PC-3 (cell line): Measurements from ENCODE around the gene EPS8L3. TPM values are rescaled to one million over a fixed set of nuclear protein-coding genes. Genes with fewer than 3 reads are reported as not detected.

Experiments used
- ATAC-seq: fragments of 200-7000 bp; cut with Tn5 transposase; 2 replicates; pipeline ENCODE4 v1.9.1; 2020; ENCODE audit warnings: mild to moderate bottlenecking, moderate library complexity
- BruUV-seq: library from RNA; stranded (reverse); fragments of 400-500 nt; replicated peaks from 2 replicates; lab custom pipeline; 2021; lab: Mats Ljungman, UMichigan
- CTCF ChIA-PET: fragments of 300-600 bp; sonication (Branson Sonifier 250); formaldehyde crosslinking; loops from one replicate; lab custom pipeline; 2022; ENCODE audit warnings: antibody characterized with exemption; lab: Charles Lee
- POLR2A ChIA-PET: fragments of 300-600 bp; sonication (Branson Sonifier 250); formaldehyde crosslinking; loops from one replicate; lab custom pipeline; 2022; ENCODE audit warnings: antibody characterized with exemption; ENCODE audit not compliant: unreplicated experiment; lab: Charles Lee
- DNase-seq: peaks from one replicate; pipeline ENCODE4 v3.0.0-alpha.2; 2015
- H2AFZ ChIP-seq: fragments of 300-600 bp; sonication (generic); 2 replicates; pipeline ENCODE4 v1.6.0; 2016; ENCODE audit warnings: antibody characterized with exemption, low read length
- H3F3A ChIP-seq: fragments of 300-600 bp; sonication (generic); one replicate; pipeline ENCODE4 v1.6.0; 2017; ENCODE audit warnings: antibody characterized with exemption, low read length, control low read depth, mild to moderate bottlenecking; ENCODE audit not compliant: unreplicated experiment
- H3K27ac ChIP-seq: fragments of 300-600 bp; sonication (generic); 2 replicates; pipeline ENCODE4 v1.5.1; 2016; ENCODE audit warnings: mild to moderate bottlenecking, low read length
- H3K27me3 ChIP-seq: fragments of 300-600 bp; sonication (generic); 2 replicates; pipeline ENCODE4 v1.6.1; 2016; ENCODE audit warnings: low read length, mixed read lengths
- H3K36me3 ChIP-seq: fragments of 300-600 bp; sonication (generic); 2 replicates; pipeline ENCODE4 v1.6.1; 2016; ENCODE audit warnings: low read depth, mixed run types, low read length, mixed read lengths
- H3K4me1 ChIP-seq: fragments of 300-600 bp; sonication (generic); 2 replicates; pipeline ENCODE4 v1.5.1; 2016; ENCODE audit warnings: low read length; ENCODE audit not compliant: insufficient read depth
- H3K4me2 ChIP-seq: fragments of 300-600 bp; sonication (generic); 2 replicates; pipeline ENCODE4 v1.6.0; 2016; ENCODE audit warnings: low read length
- H3K4me3 ChIP-seq: fragments of 300-600 bp; sonication (generic); 2 replicates; pipeline ENCODE4 v1.5.1; 2016; ENCODE audit warnings: mild to moderate bottlenecking, low read length, mixed read lengths
- H3K79me2 ChIP-seq: fragments of 300-600 bp; sonication (generic); 2 replicates; pipeline ENCODE4 v1.6.1; 2017; ENCODE audit warnings: low read length, mixed read lengths
- H3K9ac ChIP-seq: fragments of 300-600 bp; sonication (generic); 2 replicates; pipeline ENCODE4 v1.6.0; 2016; ENCODE audit warnings: mild to moderate bottlenecking, low read length
- H3K9me2 ChIP-seq: fragments of 300-600 bp; sonication (generic); replicated peaks from 2 replicates; pipeline ENCODE4 v1.6.1; 2016; ENCODE audit warnings: mixed run types, low read length, mixed read lengths
- H3K9me3 ChIP-seq: fragments of 300-600 bp; sonication (generic); 2 replicates; pipeline ENCODE4 v1.6.1; 2016; ENCODE audit warnings: low read length, mixed read lengths
- H4K20me1 ChIP-seq: fragments of 300-600 bp; sonication (generic); 2 replicates; pipeline ENCODE4 v1.6.1; 2016; ENCODE audit warnings: low read length, mixed read lengths
- EZH2 ChIP-seq: fragments of 300-600 bp; sonication (generic); IDR thresholded peaks from one replicate; pipeline ENCODE4 v1.6.1; 2017; ENCODE audit warnings: antibody characterized with exemption, mild to moderate bottlenecking, low read length; ENCODE audit not compliant: unreplicated experiment
- EZH2phosphoT487 ChIP-seq: fragments of 300-600 bp; sonication (generic); IDR thresholded peaks from 2 replicates; pipeline ENCODE4 v1.6.1; 2018; ENCODE audit warnings: mild to moderate bottlenecking, antibody characterized with exemption, low read length, borderline replicate concordance
- intact Hi-C: fragments of 100-400 bp; cut with micrococcal nuclease; formaldehyde crosslinking; loops from 2 replicates; pipeline ENCODE4 v1.9.0; 2023
- total RNA-seq: library from RNA; depleted of rRNA; stranded (reverse); fragments of >200 nt; gene quantifications from 2 replicates; pipeline ENCODE4 v1.2.3, GENCODE V29; 2014
- TF ChIP-seq, protein P1 (sequence below): fragments of 300-600 bp; sonication (generic); conservative IDR thresholded peaks from 2 replicates; pipeline ENCODE4 v1.5.1; 2017; ENCODE audit warnings: antibody characterized with exemption, low read depth, mild to moderate bottlenecking, low read length

The EPS8L3 gene
- total RNA-seq, 1 experiment from 2014 or later, result not detected

- ChIA-PET POLR2A (no interaction called here), CTCF (interaction anchor here (0.6 to 2.1 kb wide), 3 partner anchors 9 to 203 kb away, joined by 3 to 8 read pairs (median 4); partner anchors contain the start of gene AHCYL1)
- H3F3A ChIP-seq, result no peaks in the 10 kb centered on the region
- peak; percentile 35 for ATAC-seq
- H3K4me3 ChIP-seq, result no peak overlapping the region
- no peaks in the 10 kb centered on the region for H3K36me3 ChIP-seq
- no peak overlapping the region for H3K9ac ChIP-seq
- H4K20me1 ChIP-seq, result no peaks in the 10 kb centered on the region
- H3K27ac ChIP-seq, result 0 out of 2 replicates have a peak overlapping the region, but pooled peaks have one; percentile 0
- no peak overlapping the region for H3K4me2 ChIP-seq
- no peaks in the 10 kb centered on the region for H3K9me3 ChIP-seq
- H3K79me2 ChIP-seq, result no peaks in the 10 kb centered on the region
- H3K27me3 ChIP-seq, result no peaks in the 10 kb centered on the region
- H3K9me2 ChIP-seq, result no peaks in the 10 kb centered on the region
- H3K4me1 ChIP-seq, result peaks cover 38% of the 10 kb centered on the region
- no peak overlapping the region for H2AFZ ChIP-seq
- TF ChIP-seq EZH2, result no peak
- DNase-seq, result peak; percentile 38
- no TSS peak for BruUV-seq
- intact Hi-C loops, result loop anchor here (2.0 kb wide), 2 partner anchors 57 to 71 kb away; no protein-coding TSS in a partner anchor
Measured at GRCh38 chr1:109781806-109782205, 18.1 kb upstream of the EPS8L3 start.

GRCh38 chr1:109780982-109781381 lies 17.3 kb upstream of the EPS8L3 start:
- Histone ChIP-seq H3K27ac (no peak overlapping the region), H3K9ac (no peak overlapping the region), H3K9me3 (no peaks in the 10 kb centered on the region), H3K36me3 (no peaks in the 10 kb centered on the region), H3F3A (no peaks in the 10 kb centered on the region), H4K20me1 (no peaks in the 10 kb centered on the region), H2AFZ (no peak overlapping the region), H3K4me3 (no peak overlapping the region), H3K79me2 (no peaks in the 10 kb centered on the region), H3K9me2 (no peaks in the 10 kb centered on the region), H3K4me1 (peaks cover 31% of the 10 kb centered on the region), H3K27me3 (no peaks in the 10 kb centered on the region), H3K4me2 (no peak overlapping the region)
- intact Hi-C loops, result no loop called here
- ChIA-PET CTCF (interaction anchor here (2.1 kb wide), 1 partner anchor 204 kb away, joined by 8 read pairs; the partner anchor contains the start of gene AHCYL1), POLR2A (no interaction called here)
- no TSS peak for BruUV-seq
- DNase-seq (no peak), ATAC-seq (no peak)
- TF ChIP-seq, protein P1, sequence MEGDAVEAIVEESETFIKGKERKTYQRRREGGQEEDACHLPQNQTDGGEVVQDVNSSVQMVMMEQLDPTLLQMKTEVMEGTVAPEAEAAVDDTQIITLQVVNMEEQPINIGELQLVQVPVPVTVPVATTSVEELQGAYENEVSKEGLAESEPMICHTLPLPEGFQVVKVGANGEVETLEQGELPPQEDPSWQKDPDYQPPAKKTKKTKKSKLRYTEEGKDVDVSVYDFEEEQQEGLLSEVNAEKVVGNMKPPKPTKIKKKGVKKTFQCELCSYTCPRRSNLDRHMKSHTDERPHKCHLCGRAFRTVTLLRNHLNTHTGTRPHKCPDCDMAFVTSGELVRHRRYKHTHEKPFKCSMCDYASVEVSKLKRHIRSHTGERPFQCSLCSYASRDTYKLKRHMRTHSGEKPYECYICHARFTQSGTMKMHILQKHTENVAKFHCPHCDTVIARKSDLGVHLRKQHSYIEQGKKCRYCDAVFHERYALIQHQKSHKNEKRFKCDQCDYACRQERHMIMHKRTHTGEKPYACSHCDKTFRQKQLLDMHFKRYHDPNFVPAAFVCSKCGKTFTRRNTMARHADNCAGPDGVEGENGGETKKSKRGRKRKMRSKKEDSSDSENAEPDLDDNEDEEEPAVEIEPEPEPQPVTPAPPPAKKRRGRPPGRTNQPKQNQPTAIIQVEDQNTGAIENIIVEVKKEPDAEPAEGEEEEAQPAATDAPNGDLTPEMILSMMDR, result no peak

- no peak overlapping the region for H3K9ac ChIP-seq
- H3K36me3 ChIP-seq, result no peaks in the 10 kb centered on the region
- CTCF ChIA-PET, result interaction anchor here (5.3 kb wide), 1 partner anchor 206 kb away, joined by 59 read pairs; the partner anchor contains the start of gene AHCYL1
- H3K4me1 ChIP-seq, result peaks cover 24% of the 10 kb centered on the region
- no peaks in the 10 kb centered on the region for H4K20me1 ChIP-seq
- H3F3A ChIP-seq, result no peaks in the 10 kb centered on the region
- no TSS peak for BruUV-seq
- ATAC-seq (no peak), DNase-seq (no peak)
- no peaks in the 10 kb centered on the region for H3K79me2 ChIP-seq
- TF ChIP-seq EZH2phosphoT487, result no peak
- TF ChIP-seq, protein P1, result no peak
- no peak for TF ChIP-seq EZH2
- intact Hi-C loops, result no loop called here
- POLR2A ChIA-PET, result no interaction called here
- no peak overlapping the region for H2AFZ ChIP-seq
- H3K27me3 ChIP-seq, result no peaks in the 10 kb centered on the region
- H3K9me3 ChIP-seq, result no peaks in the 10 kb centered on the region
- no peak overlapping the region for H3K27ac ChIP-seq
- no peak overlapping the region for H3K4me3 ChIP-seq
- H3K9me2 ChIP-seq, result no peaks in the 10 kb centered on the region
- H3K4me2 ChIP-seq, result no peak overlapping the region
Measured at GRCh38 chr1:109777980-109778625, 14.4 kb upstream of the EPS8L3 start.
